GM10266 (cell line): ENCODE data around the gene FBN1.

ENCODE experiments used
- DNase-seq: peaks from one replicate; pipeline ENCODE4 v3.0.0; 2012; ENCODE audit errors: extremely low spot score
- TF ChIP-seq, protein P1 (sequence below): IDR thresholded peaks from 2 replicates; pipeline ENCODE4 v1.5.1; 2012; ENCODE audit warnings: mild to moderate bottlenecking, low read depth; ENCODE audit not compliant: control insufficient read depth, insufficient read depth; ENCODE audit errors: missing control alignments

The FBN1 gene

DNA sequence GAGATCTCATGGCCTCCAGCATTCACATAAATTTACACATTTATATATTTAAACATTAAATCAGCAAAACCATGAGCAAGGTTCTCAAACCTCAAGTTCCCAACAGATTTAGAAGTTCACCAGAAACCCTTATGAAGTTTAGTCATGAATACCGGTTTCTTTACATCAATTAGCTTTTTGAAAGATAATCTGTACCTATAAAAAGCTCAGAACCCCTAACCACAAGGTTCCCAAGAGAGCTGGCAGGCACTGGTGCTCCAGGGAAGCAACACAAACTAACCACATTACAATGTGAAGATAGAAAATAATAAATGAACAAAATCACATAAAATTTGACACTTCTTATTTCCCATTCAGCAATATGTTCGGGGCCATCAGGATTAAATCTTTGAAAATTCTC is 150.9 kb downstream of the FBN1 start:
- TF ChIP-seq, protein P1, sequence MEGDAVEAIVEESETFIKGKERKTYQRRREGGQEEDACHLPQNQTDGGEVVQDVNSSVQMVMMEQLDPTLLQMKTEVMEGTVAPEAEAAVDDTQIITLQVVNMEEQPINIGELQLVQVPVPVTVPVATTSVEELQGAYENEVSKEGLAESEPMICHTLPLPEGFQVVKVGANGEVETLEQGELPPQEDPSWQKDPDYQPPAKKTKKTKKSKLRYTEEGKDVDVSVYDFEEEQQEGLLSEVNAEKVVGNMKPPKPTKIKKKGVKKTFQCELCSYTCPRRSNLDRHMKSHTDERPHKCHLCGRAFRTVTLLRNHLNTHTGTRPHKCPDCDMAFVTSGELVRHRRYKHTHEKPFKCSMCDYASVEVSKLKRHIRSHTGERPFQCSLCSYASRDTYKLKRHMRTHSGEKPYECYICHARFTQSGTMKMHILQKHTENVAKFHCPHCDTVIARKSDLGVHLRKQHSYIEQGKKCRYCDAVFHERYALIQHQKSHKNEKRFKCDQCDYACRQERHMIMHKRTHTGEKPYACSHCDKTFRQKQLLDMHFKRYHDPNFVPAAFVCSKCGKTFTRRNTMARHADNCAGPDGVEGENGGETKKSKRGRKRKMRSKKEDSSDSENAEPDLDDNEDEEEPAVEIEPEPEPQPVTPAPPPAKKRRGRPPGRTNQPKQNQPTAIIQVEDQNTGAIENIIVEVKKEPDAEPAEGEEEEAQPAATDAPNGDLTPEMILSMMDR = no peak
- no peak for DNase-seq

DNA sequence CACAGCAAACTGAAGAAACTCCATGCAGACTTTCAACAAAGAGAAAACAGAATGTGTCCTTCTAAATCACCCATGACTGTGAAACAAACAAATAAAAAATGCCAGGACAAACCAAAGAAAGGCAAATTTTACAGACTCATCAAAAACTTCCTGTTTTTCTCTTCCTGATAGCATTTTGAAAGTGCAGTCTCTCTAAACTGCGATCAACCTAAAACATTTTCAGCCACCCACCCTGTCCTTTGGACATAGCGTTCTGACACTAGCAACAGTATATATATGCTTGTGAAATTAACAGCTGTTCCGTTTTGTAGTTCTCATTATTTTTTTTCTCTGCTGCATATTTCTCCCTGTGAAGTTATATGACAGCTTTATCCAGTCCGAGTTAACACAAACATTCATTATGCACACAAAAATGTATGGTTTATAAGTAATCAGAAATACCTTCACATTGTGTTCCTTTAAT is 151.7 kb downstream of the FBN1 start:
- TF ChIP-seq, protein P1 = no peak
- no peak for DNase-seq

DNA sequence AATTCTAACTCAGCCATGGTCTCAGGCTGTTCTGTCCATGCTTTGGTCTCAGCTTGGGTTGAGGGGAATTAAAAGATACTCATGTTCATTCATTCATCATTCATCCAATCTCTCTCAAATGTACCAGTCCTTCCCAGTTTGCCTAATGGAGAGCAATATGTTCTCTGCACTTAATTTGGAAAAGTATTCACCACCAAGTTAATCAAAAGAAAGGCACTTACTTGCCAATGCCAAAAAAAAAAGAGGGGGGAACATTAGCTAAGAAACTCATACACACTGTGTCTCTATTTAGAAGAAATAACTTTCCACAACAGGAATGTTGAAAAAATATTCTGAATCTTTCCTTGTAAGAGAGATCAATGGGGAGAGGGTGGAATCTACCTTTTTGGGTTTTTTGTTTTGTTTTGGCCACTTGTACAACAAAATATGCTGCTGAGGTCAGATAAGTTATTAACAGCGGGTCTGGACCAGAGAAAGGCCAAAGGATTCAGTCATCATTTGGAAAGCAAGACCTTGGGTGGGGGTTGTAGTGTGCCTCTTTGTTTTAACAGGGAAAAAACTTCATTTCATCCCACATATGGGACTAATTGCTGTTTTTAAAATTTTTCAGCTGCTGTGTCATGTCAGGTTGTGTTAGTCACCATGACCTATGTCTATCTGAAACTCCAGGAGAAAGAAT is 152.3 kb downstream of the FBN1 start:
- TF ChIP-seq, protein P1 = no peak

DNA sequence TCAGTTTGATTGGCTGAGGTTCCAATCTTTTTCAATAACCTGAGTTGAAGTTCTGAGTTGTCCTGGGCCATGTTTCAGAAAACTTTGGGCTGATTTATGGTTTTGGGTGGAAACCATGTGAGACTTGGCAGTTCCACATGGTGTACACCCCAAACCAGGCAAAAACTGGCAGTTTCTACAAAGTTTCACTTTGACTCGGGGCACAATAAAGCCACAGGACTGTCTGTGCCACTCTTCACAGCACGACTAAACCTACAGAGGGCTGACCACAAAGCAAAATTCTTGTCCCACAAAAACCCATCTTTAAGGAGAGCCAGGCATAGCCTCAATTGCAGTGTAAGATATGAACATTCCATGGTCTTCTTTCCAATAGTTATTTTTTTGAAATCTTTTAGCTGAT is 159.3 kb downstream of the FBN1 start:
- TF ChIP-seq, protein P1 = no peak
- no peak for DNase-seq

More for the DNA sequence above, 152.3 kb downstream of the FBN1 start:
- DNase-seq = no peak

DNA sequence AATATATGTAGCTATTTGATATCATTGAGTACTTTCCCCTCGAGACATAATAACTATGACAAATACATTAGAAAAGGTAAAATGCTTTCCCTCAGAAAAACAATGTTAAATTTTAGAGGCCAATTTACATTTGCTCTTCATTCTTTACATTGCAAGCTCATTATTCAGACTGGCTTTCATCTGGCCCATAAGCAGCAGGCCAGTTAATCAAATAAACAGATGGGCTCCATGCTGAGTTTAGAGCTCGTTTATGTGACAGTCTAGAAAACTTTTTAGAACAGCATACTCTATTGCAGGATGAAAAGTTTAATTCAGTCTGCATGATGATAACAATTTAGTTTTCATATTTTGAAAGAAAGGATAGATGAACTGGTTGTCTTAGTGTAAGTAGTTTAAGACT is 163.7 kb downstream of the FBN1 start:
- DNase-seq = no peak
- TF ChIP-seq, protein P1 = no peak

DNA sequence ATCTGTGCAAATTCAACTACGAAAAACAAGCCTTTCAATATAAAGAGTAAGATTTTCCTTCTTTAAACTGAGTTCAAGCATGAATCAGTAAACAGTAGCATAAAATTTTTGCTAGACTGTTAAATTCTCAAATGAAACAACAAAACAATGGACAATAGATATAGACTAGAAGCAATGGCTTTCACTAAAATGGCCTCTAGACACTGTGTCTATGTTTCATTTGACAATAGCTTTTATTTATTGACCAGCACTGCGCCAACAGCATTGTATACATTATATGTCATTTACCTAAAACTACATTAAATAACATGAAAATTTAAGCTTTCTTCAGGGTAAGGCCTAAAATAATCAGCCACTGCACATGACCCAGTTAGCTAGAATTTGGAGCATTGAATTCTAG is 165.8 kb downstream of the FBN1 start:
- TF ChIP-seq, protein P1 = no peak
- DNase-seq = no peak

DNA sequence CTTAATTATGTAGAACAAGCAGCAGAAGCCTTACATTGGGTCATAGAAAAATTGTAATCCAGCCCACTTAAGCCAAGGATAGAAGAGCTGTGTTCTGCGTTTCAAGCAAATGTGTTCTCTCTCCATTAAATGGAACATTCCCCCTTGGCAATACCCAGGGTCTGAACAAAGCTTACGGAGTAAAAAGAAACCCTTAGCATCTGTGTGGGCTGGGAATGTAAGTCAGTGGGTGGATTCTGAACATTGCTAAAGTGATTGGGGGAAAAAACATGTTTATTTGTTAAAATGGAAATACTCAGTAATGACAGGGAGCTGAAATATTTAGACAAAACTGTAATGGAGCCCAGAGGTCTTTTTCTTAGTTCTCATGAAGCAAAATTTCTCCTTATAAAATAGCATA is 166.9 kb downstream of the FBN1 start:
- TF ChIP-seq, protein P1 = no peak
- DNase-seq = no peak
